ENCODE data around the gene RASA3.
A peak's percentile ranks its signal among the peaks of the same experiment; 100 is the strongest.
"Not testable (repeated sequence)": the region's sequence is repeated elsewhere in the genome, so short reads cannot be mapped to it uniquely, and the experiment has no call there.

The RASA3 gene

GRCh38 chr13:114155926-114156883 is 23.8 kb upstream of the RASA3 start:
- DNase-seq (ENCODE audit: low read depth) = no peak

GRCh38 chr13:114155320-114155719 is 22.9 kb upstream of the RASA3 start:
- no peak for DNase-seq (ENCODE audit: low read depth)

GRCh38 chr13:114154476-114154875 is 22.1 kb upstream of the RASA3 start:
- no peak for DNase-seq (ENCODE audit: low read depth)

GRCh38 chr13:114153485-114154080 is 21.2 kb upstream of the RASA3 start:
- DNase-seq (ENCODE audit: low read depth) = no peak

GRCh38 chr13:114152831-114153371 is 20.5 kb upstream of the RASA3 start:
- DNase-seq (ENCODE audit: low read depth) = no peak

GRCh38 chr13:114152285-114152645 is 19.8 kb upstream of the RASA3 start:
- DNase-seq (ENCODE audit: low read depth) = no peak

GRCh38 chr13:114151565-114152284 is 19.3 kb upstream of the RASA3 start:
- DNase-seq (ENCODE audit: low read depth) = no peak

GRCh38 chr13:114151031-114151430 is 18.6 kb upstream of the RASA3 start:
- no peak for DNase-seq (ENCODE audit: low read depth)

- DNase-seq (ENCODE audit: low read depth) = no peak
Observed at GRCh38 chr13:114149774-114150740, 17.6 kb upstream of the RASA3 start.

GRCh38 chr13:114148886-114149285 is 16.5 kb upstream of the RASA3 start:
- not testable (repeated sequence) for DNase-seq (ENCODE audit: low read depth)

- peak; percentile 65 for DNase-seq (ENCODE audit: low read depth)
Observed at GRCh38 chr13:114148521-114148855, 16.1 kb upstream of the RASA3 start.

- DNase-seq (ENCODE audit: low read depth) = no peak
Observed at GRCh38 chr13:114147803-114148520, 15.5 kb upstream of the RASA3 start.

- no peak for DNase-seq (ENCODE audit: low read depth)
Observed at GRCh38 chr13:114146629-114147028, 14.2 kb upstream of the RASA3 start.

GRCh38 chr13:114146173-114146572 is 13.8 kb upstream of the RASA3 start:
- no peak for DNase-seq (ENCODE audit: low read depth)

- DNase-seq (ENCODE audit: low read depth) = no peak
Observed at GRCh38 chr13:114145722-114146121, 13.3 kb upstream of the RASA3 start.

- no peak for DNase-seq (ENCODE audit: low read depth)
Observed at GRCh38 chr13:114145256-114145655, 12.8 kb upstream of the RASA3 start.

- DNase-seq (ENCODE audit: low read depth) = no peak
Observed at GRCh38 chr13:114144606-114145244, 12.3 kb upstream of the RASA3 start.

- no peak for DNase-seq (ENCODE audit: low read depth)
Observed at GRCh38 chr13:114143806-114144605, 11.6 kb upstream of the RASA3 start.
